Mucosa of descending colon (tissue), 3 donors: Measurements from ENCODE around the gene CCDC30. TPM values are rescaled to one million over a fixed set of nuclear protein-coding genes. Genes with fewer than 3 reads are reported as not detected.

Experiments used
- ATAC-seq: fragments of 200-7000 bp; cut with Tn5 transposase; one replicate; pipeline ENCODE4 v1.9.1; 2020; ENCODE audit warnings: mild to moderate bottlenecking, moderate library complexity
- DNase-seq, 3 donors: peaks; one replicate each; pipeline ENCODE4 v3.0.0-alpha.2; 2020
- H3K36me3 ChIP-seq: fragments of 200-600 bp; one replicate; pipeline ENCODE4 v1.8.0; 2021; ENCODE audit warnings: low read depth, mild to moderate bottlenecking
- H3K4me1 ChIP-seq: fragments of 200-600 bp; one replicate; pipeline ENCODE4 v1.8.0; 2021; ENCODE audit warnings: low read depth, mild to moderate bottlenecking
- H3K4me3 ChIP-seq: fragments of 200-600 bp; one replicate; pipeline ENCODE4 v1.8.0; 2021; ENCODE audit warnings: mild to moderate bottlenecking
- H3K9me3 ChIP-seq: fragments of 200-600 bp; one replicate; pipeline ENCODE4 v1.8.0; 2021; ENCODE audit warnings: mild to moderate bottlenecking
- CTCF ChIP-seq: fragments of 200-600 bp; IDR thresholded peaks from one replicate; pipeline ENCODE4 v1.8.0; 2022; ENCODE audit warnings: antibody characterized with exemption, mild to moderate bottlenecking
- intact Hi-C, 2 donors: fragments of 100-400 bp; cut with DNase I in 1 of 2; cut with micrococcal nuclease in 1 of 2; formaldehyde crosslinking; loops; one replicate each; pipeline versions ENCODE4 v1.11.0 to v1.11.1; 2022; cut with DNase I, micrococcal nuclease
- long read RNA-seq, 2 donors: library from polyadenylated mRNA; unstranded; transcript quantifications; one replicate each; pipeline ENCODE4 v2.0.0, GENCODE V29; 2019 to 2021
- total RNA-seq, 3 donors: library from RNA; stranded (reverse); fragmentation: NEBNext Ultra II Directional in 2 of 3; extraction: Animal tissue kit (Norgen Biotek cat#: 25700) in 2 of 3; gene quantifications; one replicate each; pipeline versions ENCODE4 v1.2.1 to v1.2.4, GENCODE V29; 2021 to 2023
- donor health status: DM: no; HTN: no; CAD: no; lungs with moderate emphysema.
- donor health status: DM: no; HTN: no; CAD: no.
- donor health status: DM: no; HTN: yes; CAD: no.

CCDC30 gene
- total RNA-seq: 1 to 10 TPM; 2.2 to 3.8 (median 3.7) TPM
- long read RNA-seq, donor 1, partial matches to known transcripts: 0 of 3 reads
- long read RNA-seq, donor 1, other reads (novel, unspliced or antisense): 3 of 3 reads
- long read RNA-seq, donor 2, partial matches to known transcripts: 0 of 1 reads
- long read RNA-seq, donor 2, other reads (novel, unspliced or antisense): 1 of 1 reads

GRCh38 chr1:42462828-42463763 lies at the start of gene CCDC30:
Gene CCDC30, plus strand, starts transcription at chr1:42463286. Its CDS starts 17,266 bp downstream, at chr1:42480552.
- peak; percentile 10 for TF ChIP-seq CTCF
- H3K4me3 ChIP-seq: peak within 1 kb of the TSS; percentile 16
- peaks cover 3% of the 10 kb centered on the region for H3K4me1 ChIP-seq
- ATAC-seq (peak; percentile 100), DNase-seq (peak; percentile 96 to 97 (median 97))
- H3K9me3 ChIP-seq: no peaks in the 10 kb centered on the region
- no peaks in the 10 kb centered on the region for H3K36me3 ChIP-seq
- intact Hi-C loops: no loop called here

GRCh38 chr1:42414551-42415496 lies 48.3 kb upstream of the CCDC30 start:
- intact Hi-C loops: no loop called here
- no peak for ATAC-seq
- no peaks in the 10 kb centered on the region for H3K9me3 ChIP-seq
- no peak for TF ChIP-seq CTCF
- no peaks in the 10 kb centered on the region for H3K4me1 ChIP-seq
- H3K36me3 ChIP-seq: no peaks in the 10 kb centered on the region
- H3K4me3 ChIP-seq: no peak overlapping the region
- no peak for DNase-seq

GRCh38 chr1:42417166-42417565 lies 45.9 kb upstream of the CCDC30 start:
- intact Hi-C loops: no loop called here
- Histone ChIP-seq H3K4me3 (no peak overlapping the region), H3K36me3 (no peaks in the 10 kb centered on the region), H3K4me1 (peaks cover 3% of the 10 kb centered on the region), H3K9me3 (no peaks in the 10 kb centered on the region)
- ATAC-seq (no peak), DNase-seq (no peak)
- TF ChIP-seq CTCF: no peak

GRCh38 chr1:42418516-42418915 lies 44.6 kb upstream of the CCDC30 start:
- intact Hi-C loops: no loop called here
- Histone ChIP-seq H3K36me3 (no peaks in the 10 kb centered on the region), H3K4me1 (peaks cover 3% of the 10 kb centered on the region), H3K4me3 (no peak overlapping the region), H3K9me3 (no peaks in the 10 kb centered on the region)
- DNase-seq: no peak
- no peak for TF ChIP-seq CTCF
- no peak for ATAC-seq

- Histone ChIP-seq H3K9me3 (no peaks in the 10 kb centered on the region), H3K4me3 (no peak overlapping the region), H3K36me3 (no peaks in the 10 kb centered on the region), H3K4me1 (peaks cover 3% of the 10 kb centered on the region)
- intact Hi-C loops: no loop called here
- ATAC-seq: no peak
- TF ChIP-seq CTCF: no peak
- DNase-seq: no peak
These were observed 43.8 kb upstream of the CCDC30 start for GRCh38 chr1:42419126-42419821.
